RWPE2 (cell line): Measurements from ENCODE around the gene GRSF1.

Source experiments
- ATAC-seq: fragments of 200-7000 bp; cut with Tn5 transposase; 3 replicates; pipeline ENCODE4 v1.9.1; 2021; ENCODE audit warnings: low read depth
- DNase-seq: peaks from one replicate; pipeline ENCODE4 v3.0.0-alpha.2; 2020; ENCODE audit warnings: low spot score
- H3K27ac ChIP-seq: fragments of 450-650 bp; 2 replicates; pipeline ENCODE4 v1.5.1; 2017; ENCODE audit warnings: mild to moderate bottlenecking; ENCODE audit not compliant: poor library complexity, severe bottlenecking
- H3K27me3 ChIP-seq: fragments of 250-450 bp; sonication (Bioruptor Pico); 2 replicates; pipeline ENCODE4 v1.5.1; 2021; ENCODE audit warnings: mild to moderate bottlenecking, moderate library complexity; ENCODE audit not compliant: insufficient read depth, poor library complexity, severe bottlenecking
- H3K36me3 ChIP-seq: fragments of 250-450 bp; sonication (Bioruptor Pico); 2 replicates; pipeline ENCODE4 v1.5.1; 2020; ENCODE audit warnings: low read depth, mild to moderate bottlenecking, moderate library complexity
- H3K4me1 ChIP-seq: fragments of 250-450 bp; sonication (Bioruptor Pico); 2 replicates; pipeline ENCODE4 v1.5.1; 2021; ENCODE audit warnings: mild to moderate bottlenecking, moderate library complexity; ENCODE audit not compliant: insufficient read depth, poor library complexity, severe bottlenecking
- H3K4me3 ChIP-seq: fragments of 250-450 bp; sonication (Bioruptor Pico); 2 replicates; pipeline ENCODE4 v1.5.1; 2021; ENCODE audit warnings: mild to moderate bottlenecking, moderate library complexity; ENCODE audit not compliant: severe bottlenecking
- H3K9me3 ChIP-seq: fragments of 250-450 bp; sonication (Bioruptor Pico); 2 replicates; pipeline ENCODE4 v1.5.1; 2021; ENCODE audit warnings: mild to moderate bottlenecking, moderate library complexity; ENCODE audit not compliant: severe bottlenecking
- CTCF ChIP-seq: fragments of 450-650 bp; IDR thresholded peaks from one replicate; pipeline ENCODE4 v1.5.1; 2017; ENCODE audit warnings: mild to moderate bottlenecking, moderate library complexity; ENCODE audit not compliant: poor library complexity, severe bottlenecking

GRSF1 gene

DNA sequence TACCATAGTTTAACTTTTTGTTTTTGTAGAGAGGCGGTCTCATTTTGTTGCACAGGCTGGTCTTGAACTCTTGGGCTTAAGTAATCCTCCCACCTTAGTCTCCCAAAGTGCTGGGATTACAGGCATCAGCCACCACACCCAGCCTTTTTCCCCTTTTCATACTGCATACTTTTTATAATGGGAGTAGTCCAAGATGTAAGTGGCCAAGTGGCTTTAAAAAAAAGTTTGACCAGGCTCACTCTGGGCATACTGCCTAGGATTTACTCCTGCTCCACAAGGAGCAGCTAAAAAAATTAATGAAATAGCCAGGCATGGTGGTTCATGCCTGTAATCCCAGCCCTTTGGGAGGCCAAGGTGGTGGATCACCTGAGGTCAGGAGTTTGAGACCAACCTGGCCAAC, 6.0 kb downstream of the GRSF1 start:
- TF ChIP-seq CTCF, result no peak
- Histone ChIP-seq H3K36me3 (peaks cover 82% of the 10 kb centered on the region), H3K4me3 (no peak overlapping the region), H3K27ac (no peak overlapping the region), H3K9me3 (no peaks in the 10 kb centered on the region), H3K4me1 (no peaks in the 10 kb centered on the region), H3K27me3 (no peaks in the 10 kb centered on the region)
- DNase-seq (no peak), ATAC-seq (no peak)

- no peak for ATAC-seq
- peaks cover 98% of the 10 kb centered on the region for H3K36me3 ChIP-seq
These were observed 8.4 kb downstream of the GRSF1 start for GRCh38 chr4:70831293-70831692.

GRCh38 chr4:70830054-70830453, 9.6 kb downstream of the GRSF1 start:
- Histone ChIP-seq H3K27ac (no peak overlapping the region), H3K36me3 (peaks cover 100% of the 10 kb centered on the region), H3K9me3 (no peaks in the 10 kb centered on the region), H3K4me3 (no peak overlapping the region), H3K4me1 (no peaks in the 10 kb centered on the region), H3K27me3 (no peaks in the 10 kb centered on the region)
- no peak for TF ChIP-seq CTCF
- ATAC-seq, result no peak
- no peak for DNase-seq

More at GRCh38 chr4:70831293-70831692, 8.4 kb downstream of the GRSF1 start:
- Histone ChIP-seq H3K9me3 (no peaks in the 10 kb centered on the region), H3K27me3 (no peaks in the 10 kb centered on the region), H3K4me3 (no peak overlapping the region), H3K27ac (no peak overlapping the region), H3K4me1 (no peaks in the 10 kb centered on the region)
- TF ChIP-seq CTCF, result no peak
- DNase-seq, result no peak

- TF ChIP-seq CTCF, result no peak
- H3K36me3 ChIP-seq, result peaks cover 100% of the 10 kb centered on the region
- ATAC-seq, result no peak
These were observed 10.2 kb downstream of the GRSF1 start for GRCh38 chr4:70829492-70829891.

GRCh38 chr4:70829015-70829414, 10.7 kb downstream of the GRSF1 start:
- Histone ChIP-seq H3K4me1 (no peaks in the 10 kb centered on the region), H3K36me3 (peaks cover 100% of the 10 kb centered on the region), H3K9me3 (no peaks in the 10 kb centered on the region), H3K4me3 (no peak overlapping the region), H3K27me3 (no peaks in the 10 kb centered on the region), H3K27ac (no peak overlapping the region)
- no peak for ATAC-seq
- TF ChIP-seq CTCF, result no peak
- no peak for DNase-seq

More at GRCh38 chr4:70829492-70829891, 10.2 kb downstream of the GRSF1 start:
- no peaks in the 10 kb centered on the region for H3K4me1 ChIP-seq
- H3K27ac ChIP-seq, result no peak overlapping the region
- DNase-seq, result no peak
- H3K27me3 ChIP-seq, result no peaks in the 10 kb centered on the region
- H3K9me3 ChIP-seq, result no peaks in the 10 kb centered on the region
- H3K4me3 ChIP-seq, result no peak overlapping the region
